Upper lobe of right lung (tissue), 1 donor: Measurements from ENCODE around the gene RFPL3. TPM values are rescaled to one million over a fixed set of nuclear protein-coding genes. Genes with fewer than 3 reads are reported as not detected.
A peak's percentile ranks its signal among the peaks of the same experiment; 100 is the strongest.
"Not testable (repeated sequence)": the region's sequence is repeated elsewhere in the genome, so short reads cannot be mapped to it uniquely, and the experiment has no call there.

ENCODE experiments used
- ATAC-seq: fragments of 200-7000 bp; cut with Tn5 transposase; one replicate; pipeline ENCODE4 v1.9.1; 2020; ENCODE audit warnings: mild to moderate bottlenecking, moderate library complexity
- DNase-seq: peaks from one replicate; pipeline ENCODE4 v3.0.0-alpha.2; 2020
- H3K27ac ChIP-seq: fragments of 200-600 bp; one replicate; pipeline ENCODE4 v1.8.0; 2022
- H3K27me3 ChIP-seq: fragments of 200-600 bp; one replicate; pipeline ENCODE4 v1.8.0; 2022; ENCODE audit warnings: mild to moderate bottlenecking
- H3K36me3 ChIP-seq: fragments of 200-600 bp; one replicate; pipeline ENCODE4 v1.8.0; 2022
- H3K4me1 ChIP-seq: fragments of 200-600 bp; one replicate; pipeline ENCODE4 v1.8.0; 2022
- H3K4me3 ChIP-seq: fragments of 200-600 bp; one replicate; pipeline ENCODE4 v1.8.0; 2022; ENCODE audit warnings: mild to moderate bottlenecking
- H3K9me3 ChIP-seq: fragments of 200-600 bp; one replicate; pipeline ENCODE4 v1.8.0; 2022
- CTCF ChIP-seq: fragments of 200-600 bp; IDR thresholded peaks from one replicate; pipeline ENCODE4 v1.8.0; 2022; ENCODE audit warnings: antibody characterized with exemption
- intact Hi-C: fragments of 100-400 bp; cut with DNase I; formaldehyde crosslinking; loops from one replicate; pipeline ENCODE4 v1.11.0; 2022
- total RNA-seq: library from RNA; stranded (reverse); fragmentation: NEBNext Ultra II Directional; extraction: Animal tissue kit (Norgen Biotek cat#: 25700); gene quantifications from one replicate; pipeline ENCODE4 v1.2.1, GENCODE V29; 2021
- donor health status: DM: no; HTN: yes; CAD: no; lungs with severe emphysema.

Gene RFPL3
- total RNA-seq, 1 donor from 2014 or later = not detected

- Histone ChIP-seq H3K4me3 (no peak overlapping the region), H3K9me3 (no peaks in the 10 kb centered on the region), H3K36me3 (no peaks in the 10 kb centered on the region), H3K27me3 (peaks cover 6% of the 10 kb centered on the region), H3K4me1 (no peaks in the 10 kb centered on the region), H3K27ac (no peak overlapping the region)
- DNase-seq (no peak), ATAC-seq (peak; percentile 15)
- intact Hi-C loops = no loop called here
- TF ChIP-seq CTCF = no peak
Observed at GRCh38 chr22:32341122-32341740, 16.4 kb upstream of the RFPL3 start.

- no peaks in the 10 kb centered on the region for H3K4me1 ChIP-seq
- H3K4me3 ChIP-seq = no peak overlapping the region
- no peaks in the 10 kb centered on the region for H3K36me3 ChIP-seq
- H3K27me3 ChIP-seq = peaks cover 6% of the 10 kb centered on the region
- DNase-seq (no peak), ATAC-seq (no peak)
- intact Hi-C loops = no loop called here
- no peak for TF ChIP-seq CTCF
- no peak overlapping the region for H3K27ac ChIP-seq
- H3K9me3 ChIP-seq = no peaks in the 10 kb centered on the region
Observed at GRCh38 chr22:32342977-32343376, 14.7 kb upstream of the RFPL3 start.

GRCh38 chr22:32343941-32344340, 13.7 kb upstream of the RFPL3 start:
- ATAC-seq = no peak
- no peak for TF ChIP-seq CTCF
- peaks cover 6% of the 10 kb centered on the region for H3K27me3 ChIP-seq
- no peak overlapping the region for H3K27ac ChIP-seq
- H3K9me3 ChIP-seq = no peaks in the 10 kb centered on the region
- intact Hi-C loops = no loop called here
- no peaks in the 10 kb centered on the region for H3K4me1 ChIP-seq
- no peaks in the 10 kb centered on the region for H3K36me3 ChIP-seq
- H3K4me3 ChIP-seq = no peak overlapping the region
- DNase-seq = no peak

GRCh38 chr22:32348031-32348611, 9.5 kb upstream of the RFPL3 start:
- intact Hi-C loops = no loop called here
- Histone ChIP-seq H3K4me3 (no peak overlapping the region), H3K9me3 (no peaks in the 10 kb centered on the region), H3K36me3 (no peaks in the 10 kb centered on the region), H3K27me3 (peaks cover 6% of the 10 kb centered on the region), H3K4me1 (no peaks in the 10 kb centered on the region), H3K27ac (no peak overlapping the region)
- no peak for TF ChIP-seq CTCF
- ATAC-seq (no peak), DNase-seq (no peak)

GRCh38 chr22:32351875-32352274, 5.8 kb upstream of the RFPL3 start:
- H3K36me3 ChIP-seq, H3K27me3 ChIP-seq, intact Hi-C loops, H3K4me3 ChIP-seq, DNase-seq, ATAC-seq, H3K27ac ChIP-seq, H3K9me3 ChIP-seq, H3K4me1 ChIP-seq: not testable (repeated sequence)

- H3K4me1 ChIP-seq = no peaks in the 10 kb centered on the region
- DNase-seq = no peak
- no peak overlapping the region for H3K4me3 ChIP-seq
- no peaks in the 10 kb centered on the region for H3K36me3 ChIP-seq
- no peak for TF ChIP-seq CTCF
- ATAC-seq = no peak
- H3K27me3 ChIP-seq = no peaks in the 10 kb centered on the region
- no peaks in the 10 kb centered on the region for H3K9me3 ChIP-seq
- no peak overlapping the region for H3K27ac ChIP-seq
- intact Hi-C loops = no loop called here
Observed at GRCh38 chr22:32352681-32353080, 5.0 kb upstream of the RFPL3 start.
